DND-41 (cell line): ENCODE results near the gene ANKRD13D.

ENCODE experiments used
- CTCF ChIP-seq: IDR thresholded peaks from 2 replicates; pipeline ENCODE4 v1.5.1; 2012; ENCODE audit warnings: borderline replicate concordance, low read length, moderate library complexity, mild to moderate bottlenecking; ENCODE audit not compliant: poor library complexity, severe bottlenecking; ENCODE audit errors: extremely low read depth
- EZH2 ChIP-seq: IDR thresholded peaks from 3 replicates; pipeline ENCODE4 v1.6.1; 2012; ENCODE audit warnings: borderline replicate concordance, low read depth, mild to moderate bottlenecking, moderate library complexity, low read length, inconsistent platforms; ENCODE audit not compliant: severe bottlenecking

- TF ChIP-seq CTCF (no peak), EZH2 (no peak)
These were observed at the start of gene ANKRD13D for GRCh38 chr11:67289226-67289650.
